A549 (cell line): ENCODE results near the gene GPR32. TPM values are rescaled to one million over a fixed set of nuclear protein-coding genes. Genes with fewer than 3 reads are reported as not detected.

Source experiments
- ATAC-seq, 2 experiments: fragments of 200-7000 bp in 1 of 2; fragments of >200 bp in 1 of 2; cut with Nextera tagmentation in 1 of 2; cut with Tn5 transposase in 1 of 2; 3 replicates each; pipeline versions ENCODE4 v1.8.0 to v1.9.1; 2018 to 2020; ENCODE audit warnings: mild to moderate bottlenecking in 1 of 2, moderate library complexity in 1 of 2
- CTCF ChIA-PET: fragments of 300-600 bp; sonication (Branson Sonifier 250); formaldehyde crosslinking; extraction: SDS; loops from one replicate; lab custom pipeline; 2021; ENCODE audit warnings: antibody characterized with exemption, inconsistent platforms; lab: Yijun Ruan, JAX
- POLR2A ChIA-PET: fragments of 350-600 bp; formaldehyde crosslinking; extraction: SDS; loops from one replicate; lab custom pipeline; 2021; ENCODE audit warnings: antibody characterized with exemption, inconsistent platforms; lab: Yijun Ruan, JAX
- DNase-seq, 2 experiments: peaks; one replicate each; pipeline versions ENCODE4 v3.0.0 to v3.0.0-alpha.2; 2011 to 2016; ENCODE audit warnings: low read depth in 1 of 2, low spot score in 1 of 2
- FAIRE-seq: peaks from 2 replicates; lab custom pipeline; 2011; peaks lifted over from hg19 to GRCh38; lab: Jason Lieb, UNC
- H3K27ac ChIP-seq, 2 experiments: fragments of >200 bp; sonication (Bioruptor Twin); formaldehyde crosslinking; 3 replicates each; pipeline ENCODE4 v1.5.1; 2016 to 2017
- H3K4me1 ChIP-seq: fragments of >200 bp; sonication (Bioruptor Twin); formaldehyde crosslinking; 3 replicates; pipeline ENCODE4 v1.6.1; 2016
- H3K4me2 ChIP-seq: fragments of >200 bp; sonication (Bioruptor Twin); formaldehyde crosslinking; 3 replicates; pipeline ENCODE4 v1.6.1; 2016
- H3K4me3 ChIP-seq: fragments of >200 bp; sonication (Bioruptor Twin); formaldehyde crosslinking; 3 replicates; pipeline ENCODE4 v1.5.1; 2016
- H3K9me3 ChIP-seq: fragments of >200 bp; sonication (Bioruptor Twin); formaldehyde crosslinking; 3 replicates; pipeline ENCODE4 v1.6.1; 2016
- CBX2 ChIP-seq: fragments of 200-600 bp; sonication (generic); IDR thresholded peaks from 2 replicates; pipeline ENCODE4 v1.6.1; 2016; ENCODE audit warnings: low read depth, mild to moderate bottlenecking, borderline replicate concordance
- CEBPB ChIP-seq, 2 experiments: fragments of >200 bp in 1 of 2; sonication (Bioruptor Twin) in 1 of 2; formaldehyde crosslinking in 1 of 2; IDR thresholded peaks; 2 replicates each; pipeline ENCODE4 v1.6.1; 2012 to 2016
- CTCF ChIP-seq: fragments of >200 bp; sonication (Bioruptor Twin); formaldehyde crosslinking; IDR thresholded peaks from 3 replicates; pipeline ENCODE4 v1.5.1; 2016
- EHF ChIP-seq: fragments of 250-450 bp; sonication (Bioruptor Pico); IDR thresholded peaks from 2 replicates; pipeline ENCODE4 v1.5.0; 2020; ENCODE audit warnings: mild to moderate bottlenecking
- ESRRA ChIP-seq: fragments of 150-350 bp; IDR thresholded peaks from 2 replicates; pipeline ENCODE4 v1.6.1; 2014; ENCODE audit warnings: mild to moderate bottlenecking, low read length, borderline replicate concordance
- HMGXB4 ChIP-seq: fragments of 250-450 bp; sonication (Bioruptor Pico); IDR thresholded peaks from 2 replicates; pipeline ENCODE4 v1.5.0; 2021; ENCODE audit warnings: mild to moderate bottlenecking, moderate library complexity, borderline replicate concordance
- HOXB5 ChIP-seq: fragments of 250-450 bp; sonication (Bioruptor Pico); IDR thresholded peaks from 2 replicates; pipeline ENCODE4 v1.5.0; 2020; ENCODE audit warnings: mild to moderate bottlenecking, moderate library complexity
- NR3C1 ChIP-seq: fragments of >200 bp; sonication (Bioruptor Twin); formaldehyde crosslinking; IDR thresholded peaks from 3 replicates; pipeline ENCODE4 v1.6.1; 2017
- PHF8 ChIP-seq: fragments of 200-600 bp; sonication (generic); IDR thresholded peaks from 2 replicates; pipeline ENCODE4 v1.6.1; 2016; ENCODE audit warnings: low read depth, mild to moderate bottlenecking, antibody characterized with exemption, moderate library complexity, borderline replicate concordance
- TFCP2L1 ChIP-seq: fragments of 250-450 bp; sonication (Bioruptor Pico); IDR thresholded peaks from 2 replicates; pipeline ENCODE4 v1.5.0; 2021; ENCODE audit warnings: mild to moderate bottlenecking
- TP53 ChIP-seq: fragments of 250-450 bp; sonication (Bioruptor Pico); IDR thresholded peaks from 2 replicates; pipeline ENCODE4 v1.5.0; 2021; ENCODE audit warnings: mild to moderate bottlenecking, moderate library complexity
- USF2 ChIP-seq: fragments of 450-650 bp; IDR thresholded peaks from 2 replicates; pipeline ENCODE4 v1.6.1; 2014; ENCODE audit warnings: antibody characterized with exemption
- ZFP36 ChIP-seq: fragments of 450-650 bp; IDR thresholded peaks from 2 replicates; pipeline ENCODE4 v1.6.1; 2014; ENCODE audit warnings: borderline replicate concordance; ENCODE audit not compliant: partially characterized antibody
- WGBS: methylation state at CpG from one replicate; pipeline ENCODE4 v1.1.6; 2017; ENCODE audit errors: missing lambda C conversion rate; 5-methylcytosine and 5-hydroxymethylcytosine counted together
- polyA plus RNA-seq, 4 experiments: library from polyadenylated mRNA; depleted of rRNA in 3 of 4; stranded (reverse); fragments of >200 nt; fragmentation: RNase III in 1 of 4; extraction: RNeasy Plus Mini Kit Qiagen cat#74134 plus additional on column Dnase treatment in 1 of 4; gene quantifications; 2 replicates in 3 of 4; 3 replicates in 1 of 4; pipeline ENCODE4 v1.2.3, GENCODE V29; 2011 to 2017

GPR32 gene
- polyA plus RNA-seq, 2 of the 4 experiments (the other 2 are of a cell fraction), result not detected

GRCh38 chr19:50814883-50815282 is 44.6 kb downstream of the GPR32 start (continued):
- TF ChIP-seq CTCF (no peak), ESRRA (no peak)

- peaks cover 7% of the 10 kb centered on the region; the same call in 1 of the 3 replicates for H3K4me1 ChIP-seq
- no peak overlapping the region for H3K4me3 ChIP-seq
- ChIA-PET CTCF (interaction anchor here (0.6 to 4.1 kb wide), 7 partner anchors 19 to 865 kb away, joined by 3 to 25 read pairs (median 3); no protein-coding TSS in a partner anchor), POLR2A (interaction anchor here (1.7 kb wide), 1 partner anchor 11 kb away, joined by 7 read pairs; no protein-coding TSS in a partner anchor)
- no peak overlapping the region for H3K4me2 ChIP-seq
- H3K9me3 ChIP-seq, result no peaks in the 10 kb centered on the region; the same call in 2 of the 3 replicates
- TF ChIP-seq TP53 (CRISPR knock-in tag) (no peak), USF2 (peak; percentile 83), TFCP2L1 (no peak), CEBPB (IDR thresholded peaks at IDR 0.05) (no peak), ZFP36 (no peak), HMGXB4 (CRISPR knock-in tag) (no peak), HOXB5 (no peak), EHF (CRISPR knock-in tag) (no peak)
- 91% methylated on average over 1 of the region's 1 CpG for WGBS
- no peak overlapping the region for H3K27ac ChIP-seq
- DNase-seq (peak in 1 of 2 experiments; percentile 50), ATAC-seq (peak in 1 of 2 experiments; percentile 11; a peak in 1 of 6 replicates), FAIRE-seq (no peak)
Measured at GRCh38 chr19:50815439-50815838, 45.2 kb downstream of the GPR32 start.

GRCh38 chr19:50817941-50818858 is 47.9 kb downstream of the GPR32 start:
- no peak for TF ChIP-seq CBX2
- no peak for TF ChIP-seq NR3C1
- TF ChIP-seq PHF8, result peak; percentile 76; the same call in 1 of the 2 replicates
- TF ChIP-seq, all 56 proteins: peak for 1
- Histone ChIP-seq H3K4me2 (peak overlapping the region; percentile 93), H3K27ac (peak overlapping the region; percentile 48 to 79; a peak in 5 of 6 replicates), H3K4me1 (peaks cover 9% of the 10 kb centered on the region; the same call in 1 of the 3 replicates), H3K9me3 (no peaks in the 10 kb centered on the region; the same call in 2 of the 3 replicates), H3K4me3 (peak overlapping the region; percentile 68)
- CTCF ChIA-PET, result interaction anchor here (1.0 to 1.4 kb wide), 4 partner anchors 11 to 277 kb away, joined by 3 to 8 read pairs (median 4); no protein-coding TSS in a partner anchor
- DNase-seq, result peak; percentile 67 to 95
- peak; percentile 23 for FAIRE-seq
- ATAC-seq, result peak; percentile 76 to 93
- POLR2A ChIA-PET, result interaction anchor here (1.2 kb wide), 1 partner anchor 13 kb away, joined by 6 read pairs; no protein-coding TSS in a partner anchor
- 7% methylated on average over 41 of the region's 52 CpGs for WGBS
